CD4-positive, alpha-beta T cell treated with Interleukin-10 for 1 hour (primary cell): ENCODE results near the gene PTF1A.

ENCODE experiments used
- DNase-seq: peaks from one replicate; pipeline ENCODE4 v3.0.0-alpha.2; 2020

The PTF1A gene, protein sequence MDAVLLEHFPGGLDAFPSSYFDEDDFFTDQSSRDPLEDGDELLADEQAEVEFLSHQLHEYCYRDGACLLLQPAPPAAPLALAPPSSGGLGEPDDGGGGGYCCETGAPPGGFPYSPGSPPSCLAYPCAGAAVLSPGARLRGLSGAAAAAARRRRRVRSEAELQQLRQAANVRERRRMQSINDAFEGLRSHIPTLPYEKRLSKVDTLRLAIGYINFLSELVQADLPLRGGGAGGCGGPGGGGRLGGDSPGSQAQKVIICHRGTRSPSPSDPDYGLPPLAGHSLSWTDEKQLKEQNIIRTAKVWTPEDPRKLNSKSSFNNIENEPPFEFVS

DNA sequence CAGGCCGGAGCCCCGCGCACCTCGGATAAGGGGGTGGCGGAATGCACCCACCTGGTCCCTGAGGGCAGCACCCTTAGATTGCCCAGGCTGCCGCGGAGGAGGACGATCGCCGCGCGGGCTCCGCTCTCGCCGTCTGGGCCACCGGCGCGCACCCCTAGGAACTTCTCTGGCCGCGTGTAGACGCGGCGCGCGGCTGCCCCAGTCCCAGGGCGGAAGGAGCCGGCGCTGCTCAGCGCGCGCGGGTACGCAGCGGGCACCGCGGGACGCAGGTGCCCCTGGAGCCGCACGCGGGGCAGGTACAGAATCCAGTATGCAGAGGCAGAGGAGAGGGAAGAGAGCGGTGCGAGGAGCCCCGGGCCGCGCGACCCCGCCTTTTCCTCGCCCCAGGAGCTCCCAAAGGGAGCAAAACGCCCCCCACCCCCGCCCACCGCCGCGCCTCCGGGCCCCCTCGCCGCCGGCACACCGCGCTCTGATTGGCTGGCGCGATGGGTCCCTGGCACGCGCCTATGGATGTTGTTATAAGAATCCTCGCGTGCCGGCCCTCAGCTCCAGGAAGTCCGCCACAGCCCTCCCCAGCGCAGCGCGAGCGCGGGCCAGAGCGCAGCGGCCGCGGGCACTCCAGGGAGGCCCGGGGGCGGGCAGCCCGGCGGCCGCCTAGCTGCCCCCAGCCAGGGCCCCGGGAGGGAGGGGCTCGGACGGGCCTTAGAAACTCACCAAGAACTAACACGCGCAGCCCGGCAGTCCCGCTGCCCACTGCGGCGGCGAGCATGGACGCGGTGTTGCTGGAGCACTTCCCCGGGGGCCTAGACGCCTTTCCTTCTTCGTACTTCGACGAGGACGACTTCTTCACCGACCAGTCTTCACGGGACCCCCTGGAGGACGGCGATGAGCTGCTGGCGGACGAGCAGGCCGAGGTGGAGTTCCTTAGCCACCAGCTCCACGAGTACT lies at the start of gene PTF1A:
PTF1A (plus strand) TSS at position 549 of the 948 bp plus-strand sequence; CDS start at position 768, 219 bp downstream.
- DNase-seq, result no peak

DNA sequence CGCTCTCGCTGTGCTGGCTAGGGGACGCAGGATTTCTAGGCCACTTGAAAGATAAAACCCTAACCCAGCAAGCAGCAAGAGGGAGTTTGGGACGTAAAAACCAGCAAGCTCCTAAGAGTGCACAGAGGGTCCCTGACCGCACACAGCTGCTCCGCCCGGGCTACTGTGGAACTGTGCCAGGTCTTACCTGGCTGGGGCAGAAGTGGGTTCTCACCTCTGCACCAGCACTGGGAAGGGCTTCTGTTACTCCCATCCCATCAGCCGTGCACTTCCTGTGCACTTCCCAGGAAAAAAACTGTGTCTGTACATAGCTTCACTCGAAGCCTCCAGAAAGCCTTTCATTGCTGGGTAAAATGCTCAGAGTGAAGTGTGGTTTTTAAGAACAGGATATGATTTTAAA lies 45.9 kb upstream of the PTF1A start:
- no peak for DNase-seq

GRCh38 chr10:23147035-23147434 lies 45.1 kb upstream of the PTF1A start:
- DNase-seq, result no peak

GRCh38 chr10:23148214-23148613 lies 43.9 kb upstream of the PTF1A start:
- DNase-seq, result no peak

GRCh38 chr10:23150091-23150490 lies 42.0 kb upstream of the PTF1A start:
- DNase-seq, result no peak

GRCh38 chr10:23150610-23151009 lies 41.5 kb upstream of the PTF1A start:
- DNase-seq, result no peak

GRCh38 chr10:23151071-23151470 lies 41.0 kb upstream of the PTF1A start:
- DNase-seq, result no peak

DNA sequence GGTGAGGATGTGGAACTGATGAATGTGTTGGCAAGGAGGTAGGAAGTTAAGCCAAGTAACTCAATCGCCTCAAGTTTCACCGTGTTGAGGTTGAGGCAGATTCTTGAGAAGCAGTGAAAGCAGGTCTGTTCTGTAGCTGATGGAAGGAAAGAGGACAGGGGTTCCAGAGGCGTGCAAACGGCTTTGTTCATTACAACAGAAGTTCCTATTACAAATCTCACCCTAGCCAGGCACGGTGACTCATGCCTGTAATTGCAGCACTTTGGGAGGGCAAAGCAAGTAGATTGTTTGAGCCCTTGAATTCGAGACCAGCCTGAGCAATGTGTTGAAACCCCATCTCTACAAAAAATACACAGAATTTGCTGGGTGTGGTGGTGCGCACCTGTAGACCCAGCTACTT lies 36.9 kb upstream of the PTF1A start:
- DNase-seq, result no peak

GRCh38 chr10:23156447-23157150 lies 35.5 kb upstream of the PTF1A start:
- no peak for DNase-seq

- no peak for DNase-seq
These were observed 34.9 kb upstream of the PTF1A start for GRCh38 chr10:23157239-23157681.

GRCh38 chr10:23157691-23158369 lies 34.3 kb upstream of the PTF1A start:
- DNase-seq, result no peak

- DNase-seq, result peak; percentile 34
These were observed 33.7 kb upstream of the PTF1A start for GRCh38 chr10:23158370-23158769.

DNA sequence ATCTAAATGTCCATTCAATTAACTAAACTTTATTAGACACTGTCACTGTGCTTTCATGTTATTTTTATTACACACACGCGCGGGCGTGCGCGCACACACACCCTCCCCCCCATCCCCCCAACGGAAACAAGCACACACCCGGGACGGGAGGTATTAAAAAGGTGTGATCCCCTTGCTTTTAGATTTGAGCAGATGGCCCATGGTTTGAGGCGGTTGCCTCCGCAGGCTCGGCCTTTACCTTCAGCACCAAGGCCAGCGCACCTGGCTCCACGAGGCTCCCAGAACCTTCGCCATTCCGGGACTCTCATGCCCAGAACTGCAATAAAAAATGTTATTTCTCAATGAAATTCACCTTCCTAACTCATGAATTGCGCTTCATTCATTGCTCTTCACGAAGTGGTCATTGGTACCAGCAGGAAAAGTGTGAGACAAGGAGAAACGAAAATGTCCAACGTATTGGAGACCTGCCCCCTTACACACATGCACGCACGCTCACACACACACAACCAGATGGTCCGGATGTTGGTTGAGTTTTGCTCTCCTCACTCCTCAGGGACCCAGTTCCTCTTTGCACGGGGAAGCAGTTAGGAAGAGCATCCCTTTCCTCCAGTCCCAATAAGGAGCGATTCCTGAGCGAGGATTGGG lies 20.8 kb upstream of the PTF1A start:
- DNase-seq, result no peak

- no peak for DNase-seq
These were observed 19.5 kb upstream of the PTF1A start for GRCh38 chr10:23172429-23173213.

- no peak for DNase-seq
These were observed 18.7 kb upstream of the PTF1A start for GRCh38 chr10:23173214-23174073.

DNA sequence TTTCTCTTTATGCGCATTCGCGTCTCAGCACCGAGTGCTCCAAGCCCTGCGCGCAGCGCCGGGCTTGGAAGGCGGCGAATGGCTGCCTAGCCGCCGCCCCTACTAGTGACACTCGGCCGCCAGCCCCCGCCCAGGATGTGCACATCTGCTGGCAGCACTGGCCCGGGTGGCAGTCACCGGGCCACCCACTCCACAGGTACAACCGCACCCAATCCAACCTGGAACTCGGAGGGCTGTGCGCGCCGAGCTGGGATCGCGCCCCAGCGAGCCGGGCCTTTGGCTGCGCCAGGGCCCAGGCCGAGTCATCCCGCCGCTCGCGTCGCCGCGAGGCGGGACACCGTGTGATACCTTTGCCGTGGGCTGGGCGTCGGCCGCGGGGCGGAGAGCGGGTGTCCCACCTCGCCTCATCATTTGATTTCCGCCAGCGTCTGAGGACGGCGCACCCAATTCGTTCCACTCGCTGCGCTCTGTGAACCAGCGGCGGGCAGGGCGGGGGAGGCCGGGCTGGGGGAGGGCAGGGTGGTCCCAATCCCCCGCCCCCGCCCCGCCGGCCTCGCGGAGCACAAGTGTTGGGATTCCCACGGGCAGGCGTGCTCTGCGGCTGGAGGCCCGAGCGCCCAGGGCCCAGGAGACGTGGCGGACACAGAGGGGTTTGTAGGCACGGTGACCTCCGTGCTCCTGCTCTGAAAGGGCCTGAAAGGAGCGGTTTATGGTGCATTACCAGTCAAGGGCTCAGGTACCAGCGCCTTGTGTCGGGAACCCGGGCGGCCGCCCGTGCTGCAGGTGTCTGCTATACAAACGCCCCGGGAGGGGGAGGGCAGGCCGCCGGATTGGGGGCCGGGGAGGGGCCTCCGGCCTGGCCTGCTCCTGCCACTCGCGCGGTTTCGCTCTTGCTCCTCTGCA lies 17.8 kb upstream of the PTF1A start:
- no peak for DNase-seq

- no peak for DNase-seq
These were observed 17.1 kb upstream of the PTF1A start for GRCh38 chr10:23174977-23175512.

- DNase-seq, result no peak
These were observed 5.9 kb upstream of the PTF1A start for GRCh38 chr10:23186178-23186577.

GRCh38 chr10:23186697-23187096 lies 5.4 kb upstream of the PTF1A start:
- no peak for DNase-seq
